GM19328 (cell line): ENCODE results near the gene BPIFB2.

Source experiments
- ATAC-seq: cut with Tn5 transposase; IDR thresholded peaks from one replicate; pipeline ENCODE4 v1.9.1; 2021; ENCODE audit warnings: mild to moderate bottlenecking, moderate library complexity; ENCODE audit not compliant: unreplicated experiment

The BPIFB2 gene

DNA sequence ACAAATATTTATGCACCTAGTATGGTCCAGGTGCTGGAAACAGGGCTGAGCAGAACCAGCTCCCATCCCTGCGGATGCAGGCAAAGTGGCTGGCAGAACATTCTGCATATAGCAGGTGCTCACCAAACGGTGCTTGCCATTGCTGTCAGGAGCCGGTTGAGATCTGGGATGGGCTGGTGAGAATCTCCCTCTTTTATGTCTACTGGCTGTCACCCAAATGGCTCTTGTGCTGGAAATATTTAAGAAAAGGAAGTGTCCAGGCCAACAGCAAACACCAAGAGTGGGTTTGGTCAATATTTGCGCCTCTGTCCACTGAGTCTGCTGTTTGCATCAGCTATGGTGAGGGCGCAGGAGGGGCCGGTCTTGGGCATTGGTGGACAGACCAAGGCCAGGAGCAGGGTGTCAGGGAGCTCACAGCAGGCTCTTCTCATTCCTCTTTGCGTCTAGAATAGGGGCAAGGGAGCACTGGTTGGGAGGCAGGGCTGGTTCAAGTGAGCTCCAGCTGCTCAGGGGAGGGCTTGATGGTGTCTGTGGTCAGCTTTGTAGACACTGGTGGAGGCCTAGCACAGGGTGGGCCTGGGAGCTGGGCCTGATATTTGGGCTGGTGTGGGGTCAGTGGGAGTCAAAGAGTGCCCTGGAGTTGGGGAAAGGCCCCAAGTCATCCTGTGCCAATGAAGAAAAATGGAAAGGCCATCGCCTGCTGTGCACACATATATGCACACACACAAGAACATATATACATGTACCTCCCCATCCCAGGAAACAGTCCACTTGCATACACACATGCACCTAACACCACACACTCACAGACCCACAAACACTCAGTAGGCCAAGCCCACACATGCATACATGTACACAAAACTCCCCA lies 1.4 kb upstream of the BPIFB2 start:
- no peak for ATAC-seq

DNA sequence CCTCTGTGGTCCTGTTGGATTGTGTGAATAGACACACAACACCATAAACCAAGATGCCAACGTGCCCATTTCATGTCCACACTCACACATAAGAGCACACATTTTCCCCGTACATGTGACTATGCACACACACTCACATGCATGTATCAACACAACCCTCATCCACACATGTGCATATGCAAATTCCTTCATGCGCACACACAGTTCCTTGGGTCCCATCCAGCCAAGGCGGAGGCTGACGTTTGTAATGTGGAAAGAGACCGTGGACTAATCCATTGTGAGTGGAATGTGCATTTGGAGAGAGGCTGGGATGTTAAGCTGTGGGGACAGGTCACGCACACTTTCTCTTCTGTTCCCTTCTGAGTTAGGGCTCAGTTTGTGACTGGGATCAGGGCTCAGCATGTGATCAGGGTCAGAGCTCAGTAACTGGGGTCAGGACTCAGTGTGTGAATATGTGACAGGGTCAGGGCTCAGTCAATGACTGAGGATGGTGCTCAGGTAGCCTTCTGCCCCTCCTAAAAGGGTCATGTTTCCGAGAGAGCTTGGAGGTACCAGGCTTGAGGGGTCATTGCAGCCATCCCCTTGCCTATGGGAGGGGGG lies 628 bp upstream of the BPIFB2 start:
- no peak for ATAC-seq

DNA sequence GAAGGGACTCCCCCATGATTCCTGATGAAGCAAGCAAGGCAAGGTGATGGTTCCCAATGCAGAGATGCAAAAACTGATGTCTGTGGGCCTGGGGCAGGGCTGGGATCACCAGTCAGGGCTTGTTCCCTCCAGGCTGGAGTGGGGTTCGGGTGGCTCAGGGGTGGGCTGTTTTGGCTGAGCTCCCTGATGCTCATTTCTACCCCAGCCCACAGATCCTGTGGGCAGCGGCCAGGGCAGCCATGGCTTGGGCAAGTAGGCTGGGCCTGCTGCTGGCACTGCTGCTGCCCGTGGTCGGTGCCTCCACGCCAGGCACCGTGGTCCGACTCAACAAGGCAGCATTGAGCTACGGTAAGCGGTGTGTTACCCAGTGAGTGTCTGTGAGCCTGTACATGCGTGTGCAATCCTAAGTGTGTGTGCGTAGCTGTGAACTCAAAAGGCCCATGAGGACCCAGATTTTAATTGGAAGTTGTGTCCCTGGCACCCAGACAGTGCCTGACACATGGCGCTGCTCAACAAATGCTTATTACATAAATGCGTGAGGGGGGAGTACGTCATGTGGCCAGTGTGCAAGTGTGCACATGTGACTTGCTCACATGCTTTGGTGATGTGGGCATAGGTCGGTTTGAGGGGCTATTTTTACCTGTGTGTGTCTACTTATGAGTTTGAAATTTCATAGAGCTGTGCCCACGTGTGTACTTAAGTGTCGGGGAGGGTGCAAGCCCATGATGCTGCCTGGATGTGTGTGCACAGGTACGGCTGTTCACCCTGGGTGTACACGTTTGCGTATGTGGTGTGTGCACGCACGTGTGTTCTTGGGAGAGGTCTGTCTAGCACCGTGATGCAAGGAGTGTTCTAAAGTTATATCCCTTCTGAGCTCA lies 1.1 kb downstream of the BPIFB2 start:
- ATAC-seq: no peak

DNA sequence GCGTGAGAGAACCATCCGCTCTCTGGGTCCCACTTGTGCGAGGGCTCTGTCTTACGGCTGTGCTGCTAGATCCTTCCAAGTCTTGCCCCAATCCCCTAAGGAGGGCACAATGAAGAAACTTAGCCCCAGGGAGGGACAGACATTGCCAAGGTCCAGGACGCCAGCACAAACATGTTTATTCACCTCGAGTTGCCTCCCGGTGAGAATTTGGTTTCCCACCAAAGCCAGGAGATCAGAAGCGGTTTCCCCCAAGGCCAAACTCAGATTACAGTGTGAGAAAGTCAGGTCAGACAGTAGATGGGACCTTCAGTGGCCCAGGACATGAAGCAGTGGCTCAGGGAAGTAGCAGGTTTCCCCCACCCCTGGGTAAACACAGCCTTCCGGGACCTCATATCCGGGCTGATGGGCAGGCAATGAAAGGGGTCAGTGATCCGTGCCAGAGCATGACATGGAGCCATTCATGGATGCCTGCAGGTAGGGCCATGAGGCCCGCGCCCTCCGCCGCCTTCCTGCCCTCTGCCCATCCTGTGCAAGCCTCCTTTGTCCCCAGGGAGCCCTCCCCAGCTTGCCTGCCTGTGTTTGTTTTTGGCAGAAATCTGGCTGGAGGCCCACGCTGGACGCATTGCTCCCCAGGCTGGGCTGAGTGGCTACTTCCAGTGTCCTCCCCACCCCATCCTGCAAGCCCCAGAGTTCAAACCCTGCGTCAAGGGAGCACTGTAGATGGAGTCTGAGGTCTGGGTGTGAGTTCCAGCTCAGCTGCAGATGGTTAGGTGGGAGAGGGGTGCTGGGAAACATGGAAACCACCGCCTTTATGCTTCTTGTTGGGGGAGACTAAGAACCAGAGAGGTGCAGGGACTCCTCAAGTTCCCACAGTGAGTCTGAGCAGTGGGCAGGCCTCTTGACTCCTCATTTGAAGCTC lies 2.0 kb downstream of the BPIFB2 start:
- no peak for ATAC-seq

DNA sequence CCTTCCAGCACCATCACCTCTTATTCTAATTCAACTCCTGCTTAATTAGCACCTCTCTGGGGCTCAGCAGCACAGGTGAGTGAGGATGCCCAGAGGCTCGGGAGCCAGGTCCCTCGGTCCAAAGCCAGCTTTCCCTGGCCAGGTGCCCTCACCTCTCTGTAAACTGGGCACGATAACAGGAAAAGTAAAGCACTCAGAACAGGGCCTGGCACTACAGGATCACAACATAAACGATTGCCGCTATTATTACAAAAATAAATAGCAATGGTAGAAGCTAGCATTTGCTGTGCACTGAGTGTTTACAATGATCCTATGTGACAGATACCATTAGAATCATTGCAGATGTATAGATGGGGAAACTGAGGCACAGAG lies 2.6 kb downstream of the BPIFB2 start:
- ATAC-seq: no peak

DNA sequence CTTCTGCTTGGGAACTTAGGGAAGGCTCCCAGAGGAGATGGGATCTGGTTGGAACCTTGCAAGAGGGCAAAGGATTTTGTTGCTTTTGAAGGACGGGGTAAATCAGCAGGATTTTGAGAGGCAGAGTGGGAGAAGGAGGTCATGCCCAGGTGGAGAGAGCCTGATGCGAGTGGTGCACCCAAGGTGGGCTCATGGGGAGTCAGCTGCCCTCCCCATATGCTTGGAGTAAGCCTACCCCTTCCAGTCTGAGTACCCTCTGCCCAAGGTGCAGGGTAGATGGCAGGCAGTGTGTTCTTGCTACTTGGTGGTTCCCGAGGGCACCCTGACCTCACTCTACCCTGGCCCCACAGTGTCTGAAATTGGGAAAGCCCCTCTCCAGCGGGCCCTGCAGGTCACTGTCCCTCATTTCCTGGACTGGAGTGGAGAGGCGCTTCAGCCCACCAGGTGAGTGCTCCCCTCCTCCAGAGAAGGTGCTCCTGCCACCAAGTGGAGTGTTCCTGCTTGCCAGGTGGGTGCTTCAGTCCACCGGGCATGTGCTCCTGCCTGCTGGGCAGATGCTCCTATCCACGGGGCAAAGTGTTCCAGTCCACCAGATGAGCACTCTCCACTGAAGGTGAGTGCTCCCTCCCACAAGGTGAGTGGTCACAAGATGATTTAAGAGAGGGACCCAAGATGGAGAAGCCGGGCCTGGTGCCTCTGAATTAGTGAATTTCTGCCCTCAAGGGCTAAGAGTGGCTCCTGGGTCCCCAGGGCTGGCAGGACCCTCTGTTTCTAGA lies 3.4 kb downstream of the BPIFB2 start:
- ATAC-seq: no peak

DNA sequence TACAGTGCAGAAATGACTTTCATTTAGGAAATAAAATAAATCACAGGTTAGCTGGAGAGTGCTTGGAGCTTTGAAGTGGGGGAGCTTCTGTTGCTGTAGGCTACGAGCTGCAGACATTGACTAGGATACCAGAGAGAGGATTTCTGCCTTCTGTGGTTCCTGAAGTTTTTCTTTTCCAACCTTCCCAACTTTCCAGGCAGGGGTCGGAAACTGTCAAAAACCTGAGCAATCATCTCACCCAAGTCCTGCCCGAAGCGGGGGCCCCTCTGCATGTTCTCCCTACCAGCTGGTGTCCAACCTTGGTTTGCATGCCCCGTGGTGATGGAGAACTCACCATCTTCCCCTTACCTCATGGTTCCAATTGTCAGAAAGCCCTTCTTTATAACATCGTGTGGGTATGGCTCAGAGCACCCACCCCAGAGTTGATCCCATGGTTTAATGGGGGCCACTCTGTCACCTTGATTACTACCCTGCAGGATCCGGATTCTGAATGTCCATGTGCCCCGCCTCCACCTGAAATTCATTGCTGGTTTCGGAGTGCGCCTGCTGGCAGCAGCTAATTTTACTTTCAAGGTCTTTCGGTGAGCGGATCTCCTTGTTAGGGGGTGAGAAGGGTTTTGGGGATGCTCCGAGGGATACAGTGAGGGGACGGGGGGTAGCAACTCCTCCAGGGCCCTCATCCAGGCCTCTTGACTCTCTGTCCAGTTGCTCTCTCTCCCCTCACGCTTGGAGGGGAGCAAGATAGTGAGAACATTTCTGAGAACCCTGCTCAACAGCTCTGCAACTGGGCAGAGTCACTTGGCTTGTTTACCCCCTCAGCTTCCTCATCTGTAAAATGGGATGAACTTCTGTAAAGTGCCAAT lies 5.1 kb downstream of the BPIFB2 start:
- ATAC-seq: no peak

DNA sequence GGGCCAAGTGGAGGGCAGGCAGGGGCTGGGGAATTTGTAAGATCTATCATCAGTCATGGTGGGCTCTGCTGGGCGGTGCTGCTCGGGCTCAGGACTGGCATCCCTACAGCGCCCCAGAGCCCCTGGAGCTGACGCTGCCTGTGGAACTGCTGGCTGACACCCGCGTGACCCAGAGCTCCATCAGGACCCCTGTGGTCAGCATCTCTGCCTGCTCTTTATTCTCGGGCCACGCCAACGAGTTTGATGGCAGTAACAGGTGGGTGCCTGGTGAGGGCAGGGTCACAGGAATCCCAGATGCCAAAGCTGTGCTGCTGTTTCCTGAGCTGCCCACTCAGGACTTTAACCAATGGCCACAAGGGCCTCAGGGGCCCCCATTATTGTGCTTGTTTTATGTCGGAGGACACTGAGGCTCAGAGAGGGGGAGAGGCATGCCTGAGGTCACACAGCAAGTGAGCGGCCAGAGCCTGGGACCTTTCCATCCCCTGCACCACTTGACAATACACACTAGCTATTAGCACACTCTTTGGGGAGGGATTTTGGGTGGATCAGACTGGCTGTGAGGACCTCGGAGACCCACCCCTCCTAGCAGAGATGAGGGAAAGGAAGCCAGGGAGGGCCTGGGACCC lies 6.3 kb downstream of the BPIFB2 start:
- ATAC-seq: no peak

DNA sequence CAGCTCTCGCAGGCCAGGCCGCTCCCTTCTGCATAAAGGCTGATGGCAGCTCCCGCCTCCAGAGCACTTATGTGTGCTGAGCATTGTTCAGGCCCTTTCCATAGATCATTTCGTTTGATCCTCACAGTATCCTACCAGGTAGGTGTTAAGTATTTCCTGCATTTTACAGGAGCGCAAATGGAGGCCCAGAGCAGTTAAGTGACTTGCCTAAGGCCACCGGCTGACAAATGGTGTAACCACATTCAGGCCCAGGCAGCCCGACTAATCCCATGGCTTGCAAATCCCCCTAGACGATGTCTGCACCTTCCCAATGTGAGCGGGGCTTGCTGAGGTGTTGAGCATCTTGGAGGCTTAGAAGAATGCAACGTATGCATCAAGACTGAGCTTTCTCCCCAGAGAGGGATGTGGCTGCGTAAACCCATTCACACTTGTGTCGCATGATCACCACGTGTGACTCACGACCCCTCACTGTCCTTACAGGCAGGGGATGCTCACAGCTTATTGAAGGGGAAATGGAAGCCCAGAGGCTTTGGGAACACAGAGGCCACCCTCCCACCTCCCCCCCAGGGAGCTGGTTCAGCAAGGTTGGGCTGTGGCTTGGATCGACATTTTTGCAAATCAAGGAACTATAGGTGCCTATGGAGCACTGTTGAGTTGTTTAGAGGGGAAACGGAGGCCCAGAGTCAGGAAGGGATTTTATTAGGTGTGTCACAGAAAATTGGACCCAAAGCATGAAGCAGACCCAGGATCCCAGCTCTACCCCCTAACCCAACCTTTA lies 7.0 kb downstream of the BPIFB2 start:
- ATAC-seq: no peak

DNA sequence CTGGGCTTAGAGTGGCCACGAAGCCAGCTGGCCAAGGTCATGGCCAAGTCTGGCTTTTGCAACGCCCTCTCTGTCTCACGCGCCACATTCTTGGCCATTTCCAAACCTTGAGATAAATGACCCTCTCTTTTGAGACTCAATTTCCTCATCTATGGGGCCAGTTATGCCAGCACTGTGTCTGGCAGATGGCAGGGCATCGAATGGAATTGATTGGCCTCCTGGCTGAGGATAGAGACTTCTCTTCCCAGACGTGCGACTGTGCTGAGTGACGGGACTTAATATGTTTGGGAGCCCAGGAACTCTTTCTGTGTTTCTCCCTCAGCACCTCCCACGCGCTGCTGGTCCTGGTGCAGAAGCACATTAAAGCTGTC lies 7.6 kb downstream of the BPIFB2 start:
- no peak for ATAC-seq

DNA sequence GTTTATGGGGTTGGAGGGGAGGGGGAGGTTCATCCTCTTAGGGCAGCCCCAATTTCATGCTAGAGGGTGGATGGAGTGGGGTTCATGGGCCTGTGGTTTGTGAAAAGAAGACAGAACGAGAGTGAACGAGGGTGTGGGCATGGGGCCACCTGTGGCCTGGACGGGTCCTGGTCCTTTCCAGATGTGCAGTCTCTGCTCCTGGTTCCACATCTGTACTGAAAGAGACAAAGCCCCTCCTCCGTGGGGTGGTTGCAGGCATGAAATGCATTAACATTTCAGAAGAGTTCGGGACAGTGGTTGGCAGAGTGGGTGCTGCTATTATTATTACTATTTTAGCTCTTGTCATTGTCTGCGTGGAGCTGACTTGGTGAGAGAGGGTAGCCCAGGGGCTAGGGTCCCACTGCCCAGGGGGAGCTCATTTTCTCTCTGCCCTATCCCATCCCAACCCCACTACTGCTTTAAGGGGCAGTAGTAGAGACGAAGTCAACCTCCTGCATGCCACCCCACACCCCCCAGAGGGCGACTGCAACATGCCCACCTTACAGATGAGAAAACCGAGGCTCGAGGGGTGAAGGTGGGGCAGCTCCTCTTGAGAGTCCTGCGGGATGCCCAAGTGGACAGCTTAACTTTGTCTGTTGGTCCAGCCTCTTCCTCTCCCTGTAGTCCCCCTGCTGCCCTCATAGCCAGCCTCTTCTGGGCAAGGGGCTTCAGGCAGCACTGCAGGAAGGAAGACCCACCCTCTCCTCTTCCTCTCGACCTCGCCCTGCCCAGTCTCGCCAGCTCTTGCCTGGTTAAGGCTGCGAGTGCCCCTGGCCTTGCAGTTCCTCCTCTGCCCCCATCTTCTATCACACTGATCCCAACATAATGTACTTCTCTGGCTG lies 8.4 kb downstream of the BPIFB2 start:
- no peak for ATAC-seq

DNA sequence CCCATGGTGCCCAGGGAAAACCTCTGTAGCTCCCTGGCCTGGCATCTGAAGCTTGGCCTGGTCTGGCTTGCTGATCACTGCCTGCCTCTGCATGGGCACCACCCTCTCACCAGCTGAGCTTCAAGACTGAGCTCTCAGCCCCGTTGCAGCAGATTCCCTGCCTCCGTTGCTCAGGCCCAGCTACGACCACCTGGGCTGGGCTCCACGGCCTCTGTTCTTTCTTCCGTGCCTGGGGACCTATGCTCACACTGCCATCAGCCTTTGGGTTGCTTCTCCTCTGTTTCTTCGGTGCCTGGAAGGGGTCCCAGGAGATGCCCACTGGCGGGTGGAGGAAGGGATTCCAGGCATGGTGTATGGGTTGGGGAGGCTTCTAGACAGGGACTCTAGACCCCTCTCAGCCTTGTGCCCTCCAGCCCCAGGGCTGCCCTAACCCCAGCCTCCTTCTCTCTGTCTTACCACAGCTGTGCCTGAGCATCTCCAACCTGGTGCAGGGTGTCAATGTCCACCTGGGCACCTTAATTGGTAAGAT lies 9.1 kb downstream of the BPIFB2 start:
- no peak for ATAC-seq

DNA sequence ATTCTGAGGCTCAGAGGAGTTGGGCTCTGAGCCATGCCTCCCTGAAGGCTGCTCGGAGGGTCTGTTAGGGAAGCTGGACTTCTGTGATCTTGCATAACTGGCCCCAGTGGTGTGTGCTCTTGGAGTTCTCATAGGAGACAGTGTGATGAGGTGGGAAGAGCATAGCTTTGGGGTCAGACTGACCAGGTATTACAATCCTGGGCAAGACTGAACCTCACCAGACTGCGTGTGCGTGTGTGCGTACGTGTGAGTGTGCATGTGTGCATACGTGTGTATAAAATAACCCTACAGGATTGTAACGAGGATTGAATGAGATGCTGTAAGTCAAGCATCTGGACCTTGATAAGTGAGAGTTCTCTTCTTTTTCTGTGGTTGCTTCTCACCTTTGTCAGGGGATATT lies 10.0 kb downstream of the BPIFB2 start:
- ATAC-seq: no peak

DNA sequence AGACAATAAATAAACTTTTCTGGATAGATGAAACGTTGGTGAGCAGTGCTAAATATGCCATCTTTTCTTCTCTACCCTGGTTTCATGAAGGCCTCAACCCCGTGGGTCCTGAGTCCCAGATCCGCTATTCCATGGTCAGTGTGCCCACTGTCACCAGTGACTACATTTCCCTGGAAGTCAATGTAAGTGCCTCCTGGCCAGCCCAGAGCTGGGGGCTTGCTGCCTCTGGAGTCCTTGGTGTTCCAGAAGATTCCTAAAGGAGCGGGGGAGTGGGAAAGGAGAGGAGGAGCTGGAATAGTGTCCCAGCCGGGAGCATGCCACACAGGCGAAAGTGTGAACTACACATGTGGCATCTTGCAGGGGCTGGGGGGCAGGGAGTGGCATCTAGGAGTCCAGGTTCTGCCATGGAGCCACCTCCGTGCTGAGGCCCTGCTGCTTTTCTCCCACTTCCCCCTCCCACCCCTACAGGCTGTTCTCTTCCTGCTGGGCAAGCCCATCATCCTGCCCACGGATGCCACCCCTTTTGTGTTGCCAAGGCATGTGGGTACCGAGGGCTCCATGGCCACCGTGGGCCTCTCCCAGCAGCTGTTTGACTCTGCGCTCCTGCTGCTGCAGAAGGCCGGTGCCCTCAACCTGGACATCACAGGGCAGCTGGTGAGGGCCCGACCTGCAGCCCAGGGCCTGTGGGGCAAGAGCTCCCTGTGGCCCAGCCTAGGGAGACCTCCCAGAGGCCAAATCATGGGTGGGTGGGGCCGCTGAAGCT lies 10.8 kb downstream of the BPIFB2 start:
- ATAC-seq: no peak

DNA sequence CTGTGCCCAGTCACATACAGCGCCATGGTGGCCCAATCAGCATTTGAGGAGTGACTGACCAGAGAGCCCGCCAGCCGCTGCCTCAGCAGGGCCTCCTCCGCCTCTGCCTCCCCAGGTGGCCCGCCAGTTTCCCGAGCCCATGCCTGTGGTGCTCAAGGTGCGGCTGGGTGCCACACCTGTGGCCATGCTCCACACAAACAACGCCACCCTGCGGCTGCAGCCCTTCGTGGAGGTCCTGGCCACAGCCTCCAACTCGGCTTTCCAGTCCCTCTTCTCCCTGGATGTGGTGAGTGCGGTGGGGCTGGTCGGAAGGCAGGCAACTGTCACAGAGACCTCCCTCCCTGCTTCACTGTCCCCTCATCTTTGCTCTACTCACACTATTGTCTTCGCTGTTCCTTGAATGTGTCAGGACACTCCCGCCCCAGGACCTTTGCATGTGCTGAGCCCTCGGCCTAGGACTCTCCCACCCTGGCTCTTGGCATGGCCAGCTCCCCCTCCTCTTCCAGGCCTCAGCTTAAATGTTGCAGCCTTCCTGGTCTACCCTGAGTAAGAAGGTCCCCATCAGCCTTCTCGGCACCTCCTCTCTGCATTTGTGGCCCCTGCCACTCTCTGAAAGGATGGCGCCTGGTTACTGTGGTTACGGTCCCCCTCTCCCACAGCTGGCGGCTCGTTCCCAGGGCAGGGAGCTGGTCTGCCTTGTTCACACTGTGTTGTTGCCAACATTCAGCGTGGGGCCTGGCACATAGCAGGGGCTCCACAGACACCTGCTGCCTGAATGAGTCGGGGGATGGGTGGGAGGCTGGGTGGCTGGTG lies 12.2 kb downstream of the BPIFB2 start:
- ATAC-seq: no peak
